ENCODE data around the gene GNG13.

- TF ChIP-seq EZH2 (IDR thresholded peaks at IDR 0.05; ENCODE audit: borderline replicate concordance, low read depth, low read length, severe bottlenecking) (no peak), CTCF (IDR thresholded peaks at IDR 0.05; ENCODE audit: extremely low read depth in 1 of 2, insufficient read depth in 1 of 2, low read depth in 1 of 2, low read length in 2 of 2) (no peak), POLR2A (IDR thresholded peaks at IDR 0.05; ENCODE audit: low read depth, low read length) (no peak), POLR2AphosphoS5 (IDR thresholded peaks at IDR 0.05; ENCODE audit: insufficient read depth, low read depth, low read length) (no peak), MYC (IDR thresholded peaks at IDR 0.05; ENCODE audit: low read depth, low read length) (no peak), JUN (IDR thresholded peaks at IDR 0.05; ENCODE audit: borderline replicate concordance, insufficient read depth, insufficient read length, low read depth) (no peak)
These were observed 42.4 kb upstream of the GNG13 start for GRCh38 chr16:842711-843560.
